H1 (cell line): ENCODE results near the gene BAG2. TPM values are rescaled to one million over a fixed set of nuclear protein-coding genes. Genes with fewer than 3 reads are reported as not detected.

ENCODE experiments used
- CTCF ChIA-PET: fragments of 300-600 bp; sonication (Branson Sonifier 250); formaldehyde crosslinking; loops from one replicate; lab custom pipeline; 2021; ENCODE audit not compliant: partially characterized antibody; lab: Charles Lee
- POLR2A ChIA-PET: fragments of 300-600 bp; sonication (Branson Sonifier 250); formaldehyde crosslinking; loops from one replicate; lab custom pipeline; 2021; ENCODE audit warnings: inconsistent platforms; ENCODE audit not compliant: partially characterized antibody; lab: Charles Lee
- DNase-seq, 2 experiments: peaks; one replicate each; pipeline versions ENCODE4 v3.0.0 to v3.0.0-alpha.2; 2010 to 2022; ENCODE audit warnings: low spot score in 2 of 2, low read depth in 1 of 2, mixed read lengths in 1 of 2
- FAIRE-seq: peaks from 2 replicates; lab custom pipeline; 2011; peaks lifted over from hg19 to GRCh38; lab: Jason Lieb, UNC
- H2AFZ ChIP-seq: 2 replicates; pipeline ENCODE4 v1.8.1; 2012; ENCODE audit warnings: low read length, inconsistent platforms
- H2AK5ac ChIP-seq: 2 replicates; pipeline ENCODE4 v1.6.1; 2013; ENCODE audit warnings: low read depth, low read length
- H2BK120ac ChIP-seq: replicated peaks from 2 replicates; pipeline ENCODE3; 2013; ENCODE audit warnings: low read depth, low read length, inconsistent platforms
- H2BK12ac ChIP-seq: 2 replicates; pipeline ENCODE4 v1.6.1; 2013; ENCODE audit warnings: low read depth, low read length
- H2BK15ac ChIP-seq: 2 replicates; pipeline ENCODE4 v1.6.1; 2013; ENCODE audit warnings: low read length
- H2BK20ac ChIP-seq: 2 replicates; pipeline ENCODE4 v1.6.1; 2013; ENCODE audit warnings: low read length
- H2BK5ac ChIP-seq: 2 replicates; pipeline ENCODE4 v1.6.1; 2013; ENCODE audit warnings: low read depth, low read length
- H3K14ac ChIP-seq: 2 replicates; pipeline ENCODE4 v1.6.1; 2013; ENCODE audit warnings: inconsistent platforms; ENCODE audit not compliant: insufficient read length
- H3K18ac ChIP-seq: 2 replicates; pipeline ENCODE4 v1.6.1; 2013; ENCODE audit warnings: low read length; ENCODE audit errors: extremely low read depth
- H3K23ac ChIP-seq: 2 replicates; pipeline ENCODE4 v1.6.1; 2013; ENCODE audit warnings: inconsistent platforms; ENCODE audit not compliant: insufficient read length
- H3K23me2 ChIP-seq: 2 replicates; pipeline ENCODE4 v1.6.1; 2013; ENCODE audit warnings: low read depth, low read length
- H3K27ac ChIP-seq: 2 replicates; pipeline ENCODE4 v1.6.1; 2011; ENCODE audit warnings: low read depth, low read length, inconsistent platforms
- H3K27me3 ChIP-seq, 4 experiments: replicated peaks in 1 of 4; 1 replicate in 1 of 4; 2 replicates in 3 of 4; pipeline versions ENCODE4 v1.6.1 to v1.8.1; 2011 to 2013; ENCODE audit warnings: low read length in 3 of 4, mild to moderate bottlenecking in 3 of 4, inconsistent platforms in 2 of 4, mixed read lengths in 2 of 4, moderate library complexity in 1 of 4; ENCODE audit not compliant: control insufficient read depth in 3 of 4, insufficient read depth in 3 of 4; ENCODE audit errors: extremely low read depth in 1 of 4
- H3K36me3 ChIP-seq, 4 experiments: 2 replicates each; pipeline versions ENCODE4 v1.6.1 to v1.8.1; 2011 to 2013; ENCODE audit warnings: mild to moderate bottlenecking in 4 of 4, low read length in 3 of 4, moderate library complexity in 2 of 4, control low read depth in 1 of 4, inconsistent platforms in 1 of 4; ENCODE audit not compliant: insufficient read depth in 4 of 4, control insufficient read depth in 2 of 4
- H3K4ac ChIP-seq: replicated peaks from 2 replicates; pipeline ENCODE3; 2013; ENCODE audit warnings: low read length, low read depth, mixed read lengths, inconsistent platforms; ENCODE audit not compliant: insufficient read length
- H3K4me1 ChIP-seq, 4 experiments: replicated peaks in 1 of 4; 1 replicate in 1 of 4; 2 replicates in 3 of 4; pipeline versions ENCODE4 v1.6.1 to v1.8.1; 2011 to 2013; ENCODE audit warnings: low read length in 3 of 4, inconsistent platforms in 2 of 4, mixed read lengths in 1 of 4; ENCODE audit not compliant: insufficient read depth in 4 of 4, control insufficient read depth in 3 of 4
- H3K4me2 ChIP-seq, 2 experiments: 2 replicates each; pipeline versions ENCODE4 v1.6.1 to v1.8.1; 2011 to 2013; ENCODE audit warnings: low read depth in 2 of 2, low read length in 2 of 2, control low read depth in 1 of 2, inconsistent platforms in 1 of 2, mild to moderate bottlenecking in 1 of 2; ENCODE audit not compliant: insufficient read depth in 1 of 2
- H3K4me3 ChIP-seq, 4 experiments: fragments of 200-600, 300-600 bp in 1 of 4; sonication (generic), shearing (Covaris generic), sonication (Bioruptor Twin) in 1 of 4; 2 replicates each; pipeline versions ENCODE4 v1.5.1 to v1.8.1; 2011 to 2016; ENCODE audit warnings: low read length in 4 of 4, low read depth in 3 of 4, control low read depth in 2 of 4, inconsistent platforms in 2 of 4, mild to moderate bottlenecking in 2 of 4, mixed read lengths in 1 of 4, moderate library complexity in 1 of 4; ENCODE audit not compliant: insufficient read depth in 2 of 4; ENCODE audit errors: extremely low read depth in 1 of 4
- H3K56ac ChIP-seq: replicated peaks from 2 replicates; pipeline ENCODE3; 2013; ENCODE audit warnings: low read depth, mild to moderate bottlenecking, mixed read lengths, low read length, inconsistent platforms; ENCODE audit not compliant: insufficient read length
- H3K79me1 ChIP-seq: 2 replicates; pipeline ENCODE4 v1.6.1; 2013; ENCODE audit warnings: low read depth, low read length, control low read depth
- H3K79me2 ChIP-seq, 2 experiments: 2 replicates each; pipeline versions ENCODE4 v1.6.1 to v1.8.1; 2012 to 2013; ENCODE audit warnings: low read length in 2 of 2, mild to moderate bottlenecking in 2 of 2, inconsistent platforms in 1 of 2; ENCODE audit not compliant: insufficient read depth in 2 of 2, control insufficient read depth in 1 of 2
- H3K9ac ChIP-seq, 4 experiments: replicated peaks in 1 of 4; 1 replicate in 1 of 4; 2 replicates in 3 of 4; pipeline versions ENCODE4 v1.6.1 to v1.8.1; 2011 to 2013; ENCODE audit warnings: low read depth in 3 of 4, low read length in 3 of 4, control low read depth in 2 of 4, mild to moderate bottlenecking in 2 of 4, moderate library complexity in 2 of 4, inconsistent platforms in 1 of 4; ENCODE audit errors: extremely low read depth in 1 of 4
- H3K9me3 ChIP-seq, 2 experiments: 2 replicates each; pipeline versions ENCODE4 v1.6.1 to v1.8.1; 2012 to 2013; ENCODE audit warnings: mild to moderate bottlenecking in 2 of 2, moderate library complexity in 2 of 2, control low read depth in 1 of 2, inconsistent platforms in 1 of 2, low read depth in 1 of 2, low read length in 1 of 2, mixed read lengths in 1 of 2; ENCODE audit not compliant: insufficient read depth in 2 of 2
- H4K20me1 ChIP-seq, 2 experiments: replicated peaks in 1 of 2; 2 replicates each; pipeline versions ENCODE3 to v1.8.1; 2011 to 2013; ENCODE audit warnings: inconsistent platforms in 2 of 2, low read length in 2 of 2, mild to moderate bottlenecking in 1 of 2; ENCODE audit not compliant: insufficient read depth in 2 of 2, control insufficient read depth in 1 of 2
- H4K5ac ChIP-seq: 2 replicates; pipeline ENCODE4 v1.6.1; 2013; ENCODE audit warnings: low read length, low read depth, mixed read lengths, inconsistent platforms; ENCODE audit not compliant: insufficient read length
- H4K8ac ChIP-seq: 2 replicates; pipeline ENCODE4 v1.8.0; 2013; ENCODE audit warnings: mild to moderate bottlenecking, moderate library complexity, low read length, inconsistent platforms; ENCODE audit not compliant: insufficient read depth; ENCODE audit errors: extremely low read depth
- H4K91ac ChIP-seq: replicated peaks from 2 replicates; pipeline ENCODE3; 2013; ENCODE audit warnings: low read length, mixed read lengths, inconsistent platforms; ENCODE audit not compliant: insufficient read length
- E2F6 ChIP-seq: IDR thresholded peaks from 2 replicates; pipeline ENCODE4 v1.6.1; 2012; ENCODE audit warnings: inconsistent platforms
- SIRT6 ChIP-seq: IDR thresholded peaks from one replicate; pipeline ENCODE4 v1.7.1; 2012; ENCODE audit warnings: low read length, inconsistent platforms
- polyA plus RNA-seq, 7 experiments: library from polyadenylated mRNA; depleted of rRNA in 3 of 7; stranded (reverse) in 5 of 7; unstranded in 2 of 7; fragments of >200 nt in 5 of 7; fragments of 200-250 nt in 2 of 7; gene quantifications; 1 replicate in 5 of 7; 2 replicates in 1 of 7; 4 replicates in 1 of 7; pipeline versions ENCODE4 v1.2.1 to v1.2.3, GENCODE V29; 2011 to 2013; ENCODE audit warnings: missing spikeins in 2 of 7, mixed read lengths in 2 of 7
- total RNA-seq: library from RNA; stranded (reverse); fragmentation: NEBNext Ultra II Directional; extraction: Animal tissue kit (Norgen Biotek cat#: 25700); gene quantifications from 2 replicates; pipeline ENCODE4 v1.2.1, GENCODE V29; 2021

Gene BAG2
- total and polyA plus RNA-seq, 2 of the 8 experiments (the other 6 are each of a cell fraction or from before 2014, with no cell fraction given): 4.4 to 7.4 TPM

DNA sequence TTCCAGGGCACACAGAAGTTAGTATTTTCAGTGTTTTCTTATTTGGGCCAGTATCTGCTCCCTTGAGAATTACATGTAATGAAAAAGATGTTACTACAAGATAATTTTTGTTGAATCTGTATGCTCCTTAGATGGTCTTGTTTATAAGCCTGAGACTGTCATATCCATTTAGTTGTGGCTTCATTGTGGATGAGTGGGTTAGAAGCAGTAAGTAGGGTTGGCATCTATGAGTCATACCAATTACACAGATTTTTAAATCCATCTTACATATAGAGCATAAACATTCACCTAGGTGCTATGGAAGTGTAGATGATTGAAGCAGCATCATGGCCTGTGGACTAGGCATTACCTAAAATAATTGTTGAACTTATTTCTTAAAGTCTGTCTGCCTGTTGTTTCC is 13.5 kb upstream of the BAG2 start:
- Histone ChIP-seq H2BK20ac (no peak overlapping the region), H4K8ac (no peak overlapping the region), H3K4me2 (no peak overlapping the region), H2BK5ac (no peak overlapping the region), H3K4me1 (no peaks in the 10 kb centered on the region), H3K27ac (no peak overlapping the region), H3K23me2 (no peaks in the 10 kb centered on the region), H3K9ac (no peak overlapping the region), H3K14ac (no peak overlapping the region), H2BK120ac (no peak overlapping the region), H2AFZ (no peak overlapping the region), H3K23ac (no peak overlapping the region), H4K91ac (no peak overlapping the region), H4K5ac (no peak overlapping the region), H3K9me3 (no peaks in the 10 kb centered on the region), H2BK12ac (no peak overlapping the region), H3K79me1 (no peaks in the 10 kb centered on the region), H3K27me3 (no peaks in the 10 kb centered on the region), H2AK5ac (no peak overlapping the region), H3K18ac (no peak overlapping the region), H2BK15ac (no peak overlapping the region), H4K20me1 (no peaks in the 10 kb centered on the region), H3K79me2 (no peaks in the 10 kb centered on the region), H3K56ac (no peak overlapping the region), H3K4ac (no peak overlapping the region), H3K4me3 (no peak overlapping the region), H3K36me3 (peaks cover 3 to 12% (median 5%) of the 10 kb centered on the region in 4 experiments)
- ChIA-PET CTCF (interaction anchor here (0.6 kb wide), 1 partner anchor 133 kb away, joined by 3 read pairs; no protein-coding TSS in a partner anchor), POLR2A (no interaction called here)
- FAIRE-seq (no peak), DNase-seq (no peak)
- TF ChIP-seq SIRT6 (no peak), E2F6 (no peak)
